Caco-2 (cell line): ENCODE results near the gene NFKB2. TPM values are rescaled to one million over a fixed set of nuclear protein-coding genes. Genes with fewer than 3 reads are reported as not detected.
A peak's percentile ranks its signal among the peaks of the same experiment; 100 is the strongest.

Source experiments
- BruUV-seq: library from RNA; stranded (reverse); fragments of 400-500 nt; replicated peaks from 2 replicates; lab custom pipeline; 2021; lab: Mats Ljungman, UMichigan
- CTCF ChIA-PET: fragments of 300-600 bp; sonication (Branson Sonifier 250); formaldehyde crosslinking; loops from one replicate; lab custom pipeline; 2022; ENCODE audit warnings: antibody characterized with exemption; lab: Charles Lee
- POLR2A ChIA-PET: fragments of 300-600 bp; sonication (Branson Sonifier 250); formaldehyde crosslinking; loops from one replicate; lab custom pipeline; 2022; ENCODE audit warnings: antibody characterized with exemption; lab: Charles Lee
- DNase-seq, 2 experiments: peaks; one replicate each; pipeline versions ENCODE4 v3.0.0 to v3.0.0-alpha.2; 2020 to 2022
- H3K27me3 ChIP-seq: replicated peaks from 2 replicates; pipeline ENCODE4 v1.6.0; 2011; ENCODE audit warnings: low read length; ENCODE audit not compliant: control insufficient read depth, insufficient read depth
- H3K36me3 ChIP-seq: 2 replicates; pipeline ENCODE4 v1.5.1; 2011; ENCODE audit warnings: low read length; ENCODE audit not compliant: control insufficient read depth, insufficient read depth
- H3K4me1 ChIP-seq: fragments of 250-450 bp; sonication (Bioruptor Pico); 2 replicates; pipeline ENCODE4 v1.5.1; 2020; ENCODE audit warnings: mild to moderate bottlenecking
- H3K4me3 ChIP-seq: 2 replicates; pipeline ENCODE4 v1.5.1; 2011; ENCODE audit warnings: low read depth, mild to moderate bottlenecking, control low read depth, low read length
- H3K9me3 ChIP-seq: fragments of 250-450 bp; sonication (Bioruptor Pico); 2 replicates; pipeline ENCODE4 v1.5.1; 2020; ENCODE audit warnings: mild to moderate bottlenecking, moderate library complexity
- H3K27ac Mint-ChIP-seq: one replicate; pipeline ENCODE4 v1.8.0; 2022; ENCODE audit warnings: mixed read lengths; ENCODE audit not compliant: unreplicated experiment
- H3K27me3 Mint-ChIP-seq: one replicate; pipeline ENCODE4 v1.8.0; 2022; ENCODE audit warnings: mixed read lengths; ENCODE audit not compliant: insufficient read depth, unreplicated experiment
- H3K36me3 Mint-ChIP-seq: one replicate; pipeline ENCODE4 v1.8.0; 2022; ENCODE audit warnings: mild to moderate bottlenecking, mixed read lengths; ENCODE audit not compliant: insufficient read depth, unreplicated experiment
- H3K4me1 Mint-ChIP-seq: one replicate; pipeline ENCODE4 v1.8.0; 2022; ENCODE audit warnings: low read depth, mixed read lengths; ENCODE audit not compliant: unreplicated experiment
- H3K4me3 Mint-ChIP-seq: one replicate; pipeline ENCODE4 v1.8.0; 2022; ENCODE audit warnings: mild to moderate bottlenecking, moderate library complexity, mixed read lengths; ENCODE audit not compliant: unreplicated experiment
- H3K9me3 Mint-ChIP-seq: one replicate; pipeline ENCODE4 v1.8.0; 2022; ENCODE audit warnings: mixed read lengths; ENCODE audit not compliant: unreplicated experiment
- intact Hi-C: fragments of 100-400 bp; cut with micrococcal nuclease; formaldehyde crosslinking; loops from one replicate; pipeline ENCODE4 v1.10.0; 2022; ENCODE audit not compliant: unreplicated experiment
- total RNA-seq: library from RNA; stranded (reverse); gene quantifications from 2 replicates; pipeline ENCODE4 v1.2.3, GENCODE V29; 2022
- TF ChIP-seq, protein P1 (sequence below), 2 experiments: fragments of 200-600 bp in 1 of 2; IDR thresholded peaks; 1 replicate in 1 of 2; 2 replicates in 1 of 2; pipeline versions ENCODE4 v1.5.1 to v1.8.0; 2011 to 2022; ENCODE audit warnings: antibody characterized with exemption in 1 of 2, control low read depth in 1 of 2, inconsistent platforms in 1 of 2, low read depth in 1 of 2, low read length in 1 of 2, mild to moderate bottlenecking in 1 of 2, moderate library complexity in 1 of 2; ENCODE audit not compliant: insufficient read depth in 1 of 2, severe bottlenecking in 1 of 2, unreplicated experiment in 1 of 2

The NFKB2 gene
- total RNA-seq, 1 experiment from 2014 or later, result 36.5 TPM

DNA sequence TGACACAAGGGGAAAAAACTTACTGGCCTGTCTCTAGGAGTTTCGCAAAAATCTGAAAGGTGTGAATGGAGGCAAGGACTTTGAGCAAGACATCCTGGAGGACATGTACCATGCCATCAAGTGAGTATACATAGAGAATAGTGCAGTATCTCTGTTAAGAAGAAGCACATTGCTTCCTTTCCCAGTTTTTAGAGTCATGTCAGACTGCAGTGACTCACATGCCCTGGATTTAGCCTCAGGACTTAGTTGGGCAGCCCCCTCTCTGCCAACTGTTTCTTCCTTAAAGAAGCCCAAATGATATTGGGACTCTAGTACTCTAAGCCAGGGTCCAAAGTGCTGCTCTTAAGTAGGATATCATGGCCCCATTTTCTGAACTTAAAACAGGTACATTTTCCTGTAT lies 28.1 kb upstream of the NFKB2 start:
- Histone ChIP-seq H3K4me1 (peaks cover 12% of the 10 kb centered on the region; the same call in 1 of the 2 replicates), H3K36me3 (peaks cover 12% of the 10 kb centered on the region), H3K9me3 (peaks cover 2% of the 10 kb centered on the region; the same call in 1 of the 2 replicates), H3K4me3 (no peak overlapping the region), H3K27me3 (no peaks in the 10 kb centered on the region)
- peaks cover 89% of the 10 kb centered on the region for H3K36me3 Mint-ChIP-seq
- H3K27ac Mint-ChIP-seq, result no peak overlapping the region
- H3K27me3 Mint-ChIP-seq, result no peaks in the 10 kb centered on the region
- peaks cover 22% of the 10 kb centered on the region for H3K9me3 Mint-ChIP-seq
- no peak for DNase-seq
- intact Hi-C loops, result no loop called here
- H3K4me3 Mint-ChIP-seq, result no peak overlapping the region
- BruUV-seq, result no TSS peak
- POLR2A ChIA-PET, result no interaction called here
- H3K4me1 Mint-ChIP-seq, result no peaks in the 10 kb centered on the region
- TF ChIP-seq, protein P1, sequence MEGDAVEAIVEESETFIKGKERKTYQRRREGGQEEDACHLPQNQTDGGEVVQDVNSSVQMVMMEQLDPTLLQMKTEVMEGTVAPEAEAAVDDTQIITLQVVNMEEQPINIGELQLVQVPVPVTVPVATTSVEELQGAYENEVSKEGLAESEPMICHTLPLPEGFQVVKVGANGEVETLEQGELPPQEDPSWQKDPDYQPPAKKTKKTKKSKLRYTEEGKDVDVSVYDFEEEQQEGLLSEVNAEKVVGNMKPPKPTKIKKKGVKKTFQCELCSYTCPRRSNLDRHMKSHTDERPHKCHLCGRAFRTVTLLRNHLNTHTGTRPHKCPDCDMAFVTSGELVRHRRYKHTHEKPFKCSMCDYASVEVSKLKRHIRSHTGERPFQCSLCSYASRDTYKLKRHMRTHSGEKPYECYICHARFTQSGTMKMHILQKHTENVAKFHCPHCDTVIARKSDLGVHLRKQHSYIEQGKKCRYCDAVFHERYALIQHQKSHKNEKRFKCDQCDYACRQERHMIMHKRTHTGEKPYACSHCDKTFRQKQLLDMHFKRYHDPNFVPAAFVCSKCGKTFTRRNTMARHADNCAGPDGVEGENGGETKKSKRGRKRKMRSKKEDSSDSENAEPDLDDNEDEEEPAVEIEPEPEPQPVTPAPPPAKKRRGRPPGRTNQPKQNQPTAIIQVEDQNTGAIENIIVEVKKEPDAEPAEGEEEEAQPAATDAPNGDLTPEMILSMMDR (IDR thresholded peaks at IDR 0.05; ENCODE audit: insufficient read depth in 1 of 2, low read depth in 1 of 2, low read length in 1 of 2, severe bottlenecking in 1 of 2, unreplicated experiment in 1 of 2), result no peak
- CTCF ChIA-PET, result interaction anchor here (0.6 kb wide), 1 partner anchor 216 kb away, joined by 3 read pairs; no protein-coding TSS in a partner anchor

DNA sequence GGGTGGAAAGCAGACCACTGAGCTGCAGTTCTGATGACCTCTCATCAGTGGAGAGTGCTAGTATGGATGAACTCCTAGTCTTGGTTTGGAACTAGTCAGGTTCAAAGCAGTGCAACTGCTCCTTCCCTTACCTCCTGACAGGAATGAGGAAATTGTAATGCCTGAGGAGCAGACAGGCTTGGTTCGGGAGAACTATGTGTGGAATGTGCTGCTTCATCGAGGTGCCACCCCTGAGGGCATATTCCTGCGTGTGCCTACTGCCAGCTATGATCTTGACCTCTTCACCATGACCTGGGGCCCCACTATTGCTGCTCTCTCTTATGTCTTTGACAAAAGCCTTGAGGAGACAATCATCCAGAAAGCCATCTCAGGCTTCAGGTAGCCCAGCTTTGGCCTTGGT lies 27.4 kb upstream of the NFKB2 start:
- H3K27ac Mint-ChIP-seq, result no peak overlapping the region
- H3K27me3 Mint-ChIP-seq, result no peaks in the 10 kb centered on the region
- Histone ChIP-seq H3K36me3 (peaks cover 12% of the 10 kb centered on the region), H3K4me3 (no peak overlapping the region), H3K9me3 (peaks cover 2% of the 10 kb centered on the region; the same call in 1 of the 2 replicates), H3K27me3 (no peaks in the 10 kb centered on the region), H3K4me1 (peaks cover 12% of the 10 kb centered on the region; the same call in 1 of the 2 replicates)
- DNase-seq, result peak; percentile 34 to 58
- ChIA-PET POLR2A (no interaction called here), CTCF (interaction anchor here (0.6 kb wide), 1 partner anchor 216 kb away, joined by 3 read pairs; no protein-coding TSS in a partner anchor)
- H3K4me1 Mint-ChIP-seq, result no peaks in the 10 kb centered on the region
- peaks cover 22% of the 10 kb centered on the region for H3K9me3 Mint-ChIP-seq
- no TSS peak for BruUV-seq
- H3K36me3 Mint-ChIP-seq, result peaks cover 89% of the 10 kb centered on the region
- H3K4me3 Mint-ChIP-seq, result no peak overlapping the region
- TF ChIP-seq, protein P1 (IDR thresholded peaks at IDR 0.05; ENCODE audit: insufficient read depth in 1 of 2, low read depth in 1 of 2, low read length in 1 of 2, severe bottlenecking in 1 of 2, unreplicated experiment in 1 of 2), result no peak
- intact Hi-C loops, result no loop called here

DNA sequence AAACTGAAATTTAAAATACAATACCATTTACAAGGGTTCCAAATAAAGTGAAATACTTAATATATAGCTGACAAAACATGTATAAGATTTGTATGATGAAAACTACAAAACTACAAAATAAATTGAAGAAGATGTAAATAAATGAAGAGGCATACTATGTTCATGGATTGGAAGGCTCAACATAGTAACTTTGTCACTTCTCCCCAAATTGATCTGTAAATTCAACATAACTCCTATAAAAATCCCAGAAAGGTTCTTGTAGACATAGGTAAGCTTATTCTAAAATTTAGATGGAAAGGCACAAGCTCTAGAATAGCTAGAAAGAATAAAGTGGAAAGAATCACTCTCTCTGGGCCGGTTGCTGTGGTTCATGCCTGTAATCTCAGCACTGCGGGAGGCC lies 24.2 kb upstream of the NFKB2 start:
- Mint-ChIP-seq H3K27ac (no peak overlapping the region), H3K36me3 (peaks cover 81% of the 10 kb centered on the region), H3K9me3 (peaks cover 22% of the 10 kb centered on the region), H3K27me3 (no peaks in the 10 kb centered on the region), H3K4me3 (no peak overlapping the region), H3K4me1 (no peaks in the 10 kb centered on the region)
- no peak overlapping the region for H3K4me3 ChIP-seq
- POLR2A ChIA-PET, result no interaction called here
- intact Hi-C loops, result no loop called here
- H3K4me1 ChIP-seq, result peaks cover 12% of the 10 kb centered on the region; the same call in 1 of the 2 replicates
- TF ChIP-seq, protein P1 (IDR thresholded peaks at IDR 0.05; ENCODE audit: insufficient read depth in 1 of 2, low read depth in 1 of 2, low read length in 1 of 2, severe bottlenecking in 1 of 2, unreplicated experiment in 1 of 2), result no peak
- no peaks in the 10 kb centered on the region for H3K27me3 ChIP-seq
- CTCF ChIA-PET, result no interaction called here
- DNase-seq, result no peak
- peaks cover 2% of the 10 kb centered on the region; the same call in 1 of the 2 replicates for H3K9me3 ChIP-seq
- H3K36me3 ChIP-seq, result peaks cover 13% of the 10 kb centered on the region
- no TSS peak for BruUV-seq
